Kidney (tissue), 22 donors: ENCODE data around the gene WBP4. TPM values are rescaled to one million over a fixed set of nuclear protein-coding genes. Genes with fewer than 3 reads are reported as not detected.

ENCODE experiments used
- DNase-seq, 5 donors: peaks; one replicate each; pipeline ENCODE4 v3.0.0-alpha.2; 2013 to 2020
- FAIRE-seq: peaks from 2 replicates; lab custom pipeline; 2012; peaks lifted over from hg19 to GRCh38; lab: Jason Lieb, UNC
- H3K27ac ChIP-seq, 2 donors: one replicate each; pipeline ENCODE4 v1.7.0; 2013; ENCODE audit warnings: low read depth in 2 of 2, low read length in 2 of 2, inconsistent platforms in 1 of 2
- H3K27me3 ChIP-seq: one replicate; pipeline ENCODE4 v1.7.1; 2013; ENCODE audit warnings: low read length, inconsistent platforms; ENCODE audit not compliant: control insufficient read depth, insufficient read depth
- H3K36me3 ChIP-seq, 3 donors: one replicate each; pipeline versions ENCODE4 v1.7.0 to v1.7.1; 2013; ENCODE audit warnings: low read length in 3 of 3, control low read depth in 1 of 3, inconsistent platforms in 1 of 3; ENCODE audit not compliant: insufficient read depth in 3 of 3, control insufficient read depth in 2 of 3
- H3K4me1 ChIP-seq, 3 donors: one replicate each; pipeline versions ENCODE4 v1.7.0 to v1.7.1; 2013; ENCODE audit warnings: low read length in 3 of 3, inconsistent platforms in 1 of 3, low read depth in 1 of 3; ENCODE audit not compliant: control insufficient read depth in 2 of 3, insufficient read depth in 2 of 3
- H3K4me3 ChIP-seq, 3 donors: one replicate each; pipeline versions ENCODE4 v1.7.0 to v1.8.1; 2013; ENCODE audit warnings: low read length in 3 of 3, control low read depth in 1 of 3, inconsistent platforms in 1 of 3
- H3K9ac ChIP-seq, 3 donors: one replicate each; pipeline versions ENCODE4 v1.7.0 to v1.7.1; 2013; ENCODE audit warnings: low read length in 3 of 3, control low read depth in 1 of 3, inconsistent platforms in 1 of 3
- H3K9me3 ChIP-seq, 3 donors: one replicate each; pipeline versions ENCODE4 v1.7.0 to v1.7.1; 2013; ENCODE audit warnings: low read length in 3 of 3, control low read depth in 1 of 3, inconsistent platforms in 1 of 3; ENCODE audit not compliant: control insufficient read depth in 2 of 3, insufficient read depth in 1 of 3
- CTCF ChIP-seq: IDR thresholded peaks from 3 replicates; pipeline ENCODE4 v1.5.1; 2012; ENCODE audit warnings: mild to moderate bottlenecking, moderate library complexity, borderline replicate concordance; ENCODE audit not compliant: insufficient read depth; ENCODE audit errors: extremely low read depth
- intact Hi-C: fragments of 100-400 bp; cut with DNase I; formaldehyde crosslinking; loops from one replicate; pipeline ENCODE4 v1.11.1; 2022
- long read RNA-seq, 10 donors: library from polyadenylated mRNA in 1 of 10; unstranded in 1 of 10; transcript quantifications; one replicate each; pipeline ENCODE4 v2.0.0 and lab custom pipeline, GENCODE V29; 2021 to 2026
- polyA plus RNA-seq: library from polyadenylated mRNA; stranded (reverse); fragments of 350-450 nt; fragmentation: Illumina TruSeq; extraction: RNeasy Lipid Tissue Mini Kit (QIAGEN cat#74804); gene quantifications from one replicate; pipeline ENCODE4 v1.2.3, GENCODE V29; 2014; ENCODE audit warnings: low read depth, low replicate concordance; ENCODE audit not compliant: insufficient read depth
- total RNA-seq: library from RNA; stranded (reverse); fragmentation: NEBNext Ultra II Directional; extraction: Animal tissue kit (Norgen Biotek cat#: 25700); gene quantifications from one replicate; pipeline ENCODE4 v1.2.1, GENCODE V29; 2021
- donor health status: control.
- donor health status: control.
- donor health status: control.
- donor health status: control.
- donor health status: control.
- donor health status: DM: yes; HTN: yes; CAD: no.
- donor health status: Normal renal cell carcinoma (clear cell type).

WBP4 gene
- total RNA-seq (9.9 TPM), polyA plus RNA-seq (9.6 TPM)
- long read RNA-seq, donor 1, partial matches to known transcripts = 0 of 1 reads
- long read RNA-seq, donor 1, other reads (novel, unspliced or antisense) = 0 of 1 reads
- long read RNA-seq, donor 2, partial matches to known transcripts = 0 of 1 reads
- long read RNA-seq, donor 2, other reads (novel, unspliced or antisense) = 0 of 1 reads
- long read RNA-seq, donor 3, partial matches to known transcripts = 18 of 22 reads
- long read RNA-seq, donor 3, other reads (novel, unspliced or antisense) = 0 of 22 reads
- long read RNA-seq, donor 4, partial matches to known transcripts = 0 of 4 reads
- long read RNA-seq, donor 4, other reads (novel, unspliced or antisense) = 0 of 4 reads
- long read RNA-seq, donor 5 = 0 reads
- long read RNA-seq, donor 6, partial matches to known transcripts = 0 of 2 reads
- long read RNA-seq, donor 6, other reads (novel, unspliced or antisense) = 0 of 2 reads
- long read RNA-seq, donor 7, partial matches to known transcripts = 12 of 20 reads
- long read RNA-seq, donor 7, other reads (novel, unspliced or antisense) = 4 of 20 reads
- long read RNA-seq, donor 8, partial matches to known transcripts = 0 of 2 reads
- long read RNA-seq, donor 8, other reads (novel, unspliced or antisense) = 0 of 2 reads
- long read RNA-seq, donor 9, partial matches to known transcripts = 0 of 2 reads
- long read RNA-seq, donor 9, other reads (novel, unspliced or antisense) = 0 of 2 reads
- long read RNA-seq, donor 10, transcript WBP4-201 (10 exons, 2,623 nt) = major isoform, 6 of 6 reads
- long read RNA-seq, donor 10, partial matches to known transcripts = 0 of 6 reads
- long read RNA-seq, donor 10, other reads (novel, unspliced or antisense) = 0 of 6 reads

- H3K4me1 ChIP-seq = peaks cover 0 to 24% (median 6%) of the 10 kb centered on the region in 3 donors
- peak within 1 kb of the TSS; percentile 91 to 92 (median 92) for H3K4me3 ChIP-seq
- peak; percentile 96 to 99 (median 97) for DNase-seq
- H3K9ac ChIP-seq = peak within 1 kb of the TSS; percentile 83 to 91 (median 91)
- peak within 1 kb of the TSS; percentile 98 for H3K27ac ChIP-seq
- peaks cover 5 to 13% (median 6%) of the 10 kb centered on the region in 3 donors for H3K36me3 ChIP-seq
- peak; percentile 15 for TF ChIP-seq CTCF
- H3K27me3 ChIP-seq = no peaks in the 10 kb centered on the region
- FAIRE-seq = no peak
- no peaks in the 10 kb centered on the region for H3K9me3 ChIP-seq
- intact Hi-C loops = no loop called here
Measured at GRCh38 chr13:41061075-41061913, at the start of gene WBP4. Gene WBP4, plus strand, starts transcription at chr13:41061509. Its CDS starts 165 bp downstream, at chr13:41061674.

GRCh38 chr13:41012536-41012935 lies 48.8 kb upstream of the WBP4 start:
- Histone ChIP-seq H3K9me3 (no peaks in the 10 kb centered on the region), H3K27ac (no peak overlapping the region), H3K36me3 (no peaks in the 10 kb centered on the region), H3K27me3 (no peaks in the 10 kb centered on the region), H3K9ac (no peak overlapping the region), H3K4me3 (no peak overlapping the region), H3K4me1 (peaks cover 0 to 2% (median 0%) of the 10 kb centered on the region in 3 donors)
- intact Hi-C loops = no loop called here
- FAIRE-seq (no peak), DNase-seq (no peak)
- TF ChIP-seq CTCF = no peak

GRCh38 chr13:41013835-41014234 lies 47.5 kb upstream of the WBP4 start:
- Histone ChIP-seq H3K9ac (no peak overlapping the region), H3K4me1 (peaks cover 0 to 2% (median 0%) of the 10 kb centered on the region in 3 donors), H3K4me3 (no peak overlapping the region), H3K27me3 (no peaks in the 10 kb centered on the region), H3K27ac (no peak overlapping the region), H3K9me3 (no peaks in the 10 kb centered on the region), H3K36me3 (no peaks in the 10 kb centered on the region)
- no peak for TF ChIP-seq CTCF
- no peak for FAIRE-seq
- intact Hi-C loops = no loop called here
- no peak for DNase-seq
